ENCODE data around the gene ZNF536. TPM values are rescaled to one million over a fixed set of nuclear protein-coding genes. Genes with fewer than 3 reads are reported as not detected.

ZNF536 gene
- total and polyA plus RNA-seq, 2 donors (not counting 1 experiment from before 2014, with no cell fraction given): 0.50 TPM; not detected in 1

DNA sequence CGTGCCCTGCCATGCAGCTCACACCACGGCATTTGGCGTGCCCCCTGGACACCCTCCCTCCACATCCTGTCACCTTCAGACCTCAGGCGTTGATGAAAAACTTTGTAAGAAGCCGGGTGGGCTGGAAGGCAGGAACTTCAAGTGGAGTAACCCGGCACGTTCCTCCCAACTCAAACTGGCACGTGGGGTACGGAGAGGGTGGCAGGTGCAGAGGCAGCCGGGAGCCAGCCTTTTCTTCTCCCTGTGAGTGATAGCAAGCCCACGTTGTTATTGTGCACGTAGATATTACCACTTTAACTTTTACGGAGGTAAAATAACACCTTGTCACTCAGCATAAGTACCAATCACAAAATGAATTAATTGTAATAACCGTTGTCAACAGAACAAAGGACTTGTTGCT lies 198.0 kb downstream of the ZNF536 start:
- no peak for DNase-seq (ENCODE audit: low read depth in 2 of 2)
- Histone ChIP-seq H3K27ac (ENCODE audit: insufficient read depth, low read length) (no peak overlapping the region), H3K27me3 (ENCODE audit: control insufficient read depth, insufficient read depth, low read length) (no peaks in the 10 kb centered on the region), H3K4me3 (replicated peaks in 1 of 4; ENCODE audit: control extremely low read depth in 1 of 4, insufficient read depth in 1 of 4, low read depth in 3 of 4, low read length in 4 of 4) (no peak overlapping the region), H3K36me3 (ENCODE audit: control insufficient read depth, insufficient read depth, low read length) (no peaks in the 10 kb centered on the region), H2AFZ (ENCODE audit: low read length) (no peak overlapping the region), H4K20me1 (ENCODE audit: control insufficient read depth, extremely low read depth, insufficient read depth, low read length) (no peaks in the 10 kb centered on the region), H3K9ac (ENCODE audit: insufficient read depth, low read length) (no peak overlapping the region), H3K79me2 (ENCODE audit: control insufficient read depth, insufficient read depth, low read length) (no peaks in the 10 kb centered on the region), H3K9me3 (ENCODE audit: control insufficient read depth, insufficient read depth, low read depth, low read length) (no peaks in the 10 kb centered on the region), H3K4me2 (ENCODE audit: extremely low read depth, insufficient read depth, low read length) (no peak overlapping the region), H3K4me1 (ENCODE audit: control insufficient read depth, extremely low read depth, insufficient read depth, low read length) (no peaks in the 10 kb centered on the region)
- TF ChIP-seq, protein P1, sequence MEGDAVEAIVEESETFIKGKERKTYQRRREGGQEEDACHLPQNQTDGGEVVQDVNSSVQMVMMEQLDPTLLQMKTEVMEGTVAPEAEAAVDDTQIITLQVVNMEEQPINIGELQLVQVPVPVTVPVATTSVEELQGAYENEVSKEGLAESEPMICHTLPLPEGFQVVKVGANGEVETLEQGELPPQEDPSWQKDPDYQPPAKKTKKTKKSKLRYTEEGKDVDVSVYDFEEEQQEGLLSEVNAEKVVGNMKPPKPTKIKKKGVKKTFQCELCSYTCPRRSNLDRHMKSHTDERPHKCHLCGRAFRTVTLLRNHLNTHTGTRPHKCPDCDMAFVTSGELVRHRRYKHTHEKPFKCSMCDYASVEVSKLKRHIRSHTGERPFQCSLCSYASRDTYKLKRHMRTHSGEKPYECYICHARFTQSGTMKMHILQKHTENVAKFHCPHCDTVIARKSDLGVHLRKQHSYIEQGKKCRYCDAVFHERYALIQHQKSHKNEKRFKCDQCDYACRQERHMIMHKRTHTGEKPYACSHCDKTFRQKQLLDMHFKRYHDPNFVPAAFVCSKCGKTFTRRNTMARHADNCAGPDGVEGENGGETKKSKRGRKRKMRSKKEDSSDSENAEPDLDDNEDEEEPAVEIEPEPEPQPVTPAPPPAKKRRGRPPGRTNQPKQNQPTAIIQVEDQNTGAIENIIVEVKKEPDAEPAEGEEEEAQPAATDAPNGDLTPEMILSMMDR (conservative IDR thresholded peaks at IDR 0.05 in 1 of 2, IDR thresholded peaks at IDR 0.05 in 1 of 2; ENCODE audit: low read depth in 1 of 2, low read length in 2 of 2): no peak
- no peak for TF ChIP-seq EZH2 (IDR thresholded peaks at IDR 0.05; ENCODE audit: low read length, missing control alignments)

- no peak for TF ChIP-seq EZH2 (IDR thresholded peaks at IDR 0.05; ENCODE audit: low read length, missing control alignments)
- TF ChIP-seq, protein P1 (conservative IDR thresholded peaks at IDR 0.05 in 1 of 2, IDR thresholded peaks at IDR 0.05 in 1 of 2; ENCODE audit: low read depth in 1 of 2, low read length in 2 of 2): no peak
- H3K9ac ChIP-seq (ENCODE audit: insufficient read depth, low read length): no peak overlapping the region
- H3K36me3 ChIP-seq (ENCODE audit: control insufficient read depth, insufficient read depth, low read length): no peaks in the 10 kb centered on the region
- no peak overlapping the region for H3K4me3 ChIP-seq (replicated peaks in 1 of 4; ENCODE audit: control extremely low read depth in 1 of 4, insufficient read depth in 1 of 4, low read depth in 3 of 4, low read length in 4 of 4)
- H3K27ac ChIP-seq (ENCODE audit: insufficient read depth, low read length): no peak overlapping the region
- H4K20me1 ChIP-seq (ENCODE audit: control insufficient read depth, extremely low read depth, insufficient read depth, low read length): no peaks in the 10 kb centered on the region
- no peaks in the 10 kb centered on the region for H3K79me2 ChIP-seq (ENCODE audit: control insufficient read depth, insufficient read depth, low read length)
- H3K9me3 ChIP-seq (ENCODE audit: control insufficient read depth, insufficient read depth, low read depth, low read length): no peaks in the 10 kb centered on the region
- H3K4me1 ChIP-seq (ENCODE audit: control insufficient read depth, extremely low read depth, insufficient read depth, low read length): no peaks in the 10 kb centered on the region
- no peak overlapping the region for H2AFZ ChIP-seq (ENCODE audit: low read length)
- no peak overlapping the region for H3K4me2 ChIP-seq (ENCODE audit: extremely low read depth, insufficient read depth, low read length)
- H3K27me3 ChIP-seq (ENCODE audit: control insufficient read depth, insufficient read depth, low read length): no peaks in the 10 kb centered on the region
- DNase-seq (ENCODE audit: low read depth in 2 of 2): no peak
These were observed 205.4 kb downstream of the ZNF536 start for GRCh38 chr19:30577551-30578105.

- Histone ChIP-seq H3K9ac (ENCODE audit: insufficient read depth, low read length) (no peak overlapping the region), H4K20me1 (ENCODE audit: control insufficient read depth, extremely low read depth, insufficient read depth, low read length) (no peaks in the 10 kb centered on the region), H3K4me3 (replicated peaks in 1 of 4; ENCODE audit: control extremely low read depth in 1 of 4, insufficient read depth in 1 of 4, low read depth in 3 of 4, low read length in 4 of 4) (no peak overlapping the region), H3K4me2 (ENCODE audit: extremely low read depth, insufficient read depth, low read length) (no peak overlapping the region), H3K36me3 (ENCODE audit: control insufficient read depth, insufficient read depth, low read length) (no peaks in the 10 kb centered on the region), H3K79me2 (ENCODE audit: control insufficient read depth, insufficient read depth, low read length) (no peaks in the 10 kb centered on the region), H3K4me1 (ENCODE audit: control insufficient read depth, extremely low read depth, insufficient read depth, low read length) (no peaks in the 10 kb centered on the region), H3K27me3 (ENCODE audit: control insufficient read depth, insufficient read depth, low read length) (no peaks in the 10 kb centered on the region), H3K9me3 (ENCODE audit: control insufficient read depth, insufficient read depth, low read depth, low read length) (no peaks in the 10 kb centered on the region), H2AFZ (ENCODE audit: low read length) (no peak overlapping the region), H3K27ac (ENCODE audit: insufficient read depth, low read length) (no peak overlapping the region)
- no peak for DNase-seq (ENCODE audit: low read depth in 2 of 2)
- TF ChIP-seq, protein P1 (conservative IDR thresholded peaks at IDR 0.05 in 1 of 2, IDR thresholded peaks at IDR 0.05 in 1 of 2; ENCODE audit: low read depth in 1 of 2, low read length in 2 of 2): no peak
- no peak for TF ChIP-seq EZH2 (IDR thresholded peaks at IDR 0.05; ENCODE audit: low read length, missing control alignments)
These were observed 207.2 kb downstream of the ZNF536 start for GRCh38 chr19:30579419-30579818.
